HG02610 (cell line): ENCODE results near the gene RUNX1.

Experiments
- ATAC-seq: cut with Tn5 transposase; IDR thresholded peaks from one replicate; pipeline ENCODE4 v1.9.1; 2021; ENCODE audit warnings: mild to moderate bottlenecking, moderate library complexity; ENCODE audit not compliant: unreplicated experiment

The RUNX1 gene

DNA sequence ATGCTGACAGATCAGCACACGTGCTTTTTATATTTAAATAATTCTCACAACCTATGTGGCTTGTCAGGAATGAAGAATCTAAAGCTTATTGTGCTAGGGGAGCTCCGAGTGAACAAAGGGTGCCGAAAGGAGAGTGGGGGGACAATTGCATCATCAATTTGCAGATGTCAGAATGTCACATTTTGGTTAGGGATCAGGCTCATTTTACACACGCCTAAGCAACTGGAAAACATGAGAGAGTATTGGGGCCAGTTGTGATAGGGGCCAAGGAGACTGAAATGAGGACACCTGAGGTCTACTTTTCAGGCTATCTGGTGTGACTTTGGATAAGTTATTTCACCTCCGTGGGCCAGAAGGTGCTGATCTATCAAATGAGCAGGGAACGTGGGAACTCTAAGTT, 31.8 kb downstream of the RUNX1 start:
- no peak for ATAC-seq

DNA sequence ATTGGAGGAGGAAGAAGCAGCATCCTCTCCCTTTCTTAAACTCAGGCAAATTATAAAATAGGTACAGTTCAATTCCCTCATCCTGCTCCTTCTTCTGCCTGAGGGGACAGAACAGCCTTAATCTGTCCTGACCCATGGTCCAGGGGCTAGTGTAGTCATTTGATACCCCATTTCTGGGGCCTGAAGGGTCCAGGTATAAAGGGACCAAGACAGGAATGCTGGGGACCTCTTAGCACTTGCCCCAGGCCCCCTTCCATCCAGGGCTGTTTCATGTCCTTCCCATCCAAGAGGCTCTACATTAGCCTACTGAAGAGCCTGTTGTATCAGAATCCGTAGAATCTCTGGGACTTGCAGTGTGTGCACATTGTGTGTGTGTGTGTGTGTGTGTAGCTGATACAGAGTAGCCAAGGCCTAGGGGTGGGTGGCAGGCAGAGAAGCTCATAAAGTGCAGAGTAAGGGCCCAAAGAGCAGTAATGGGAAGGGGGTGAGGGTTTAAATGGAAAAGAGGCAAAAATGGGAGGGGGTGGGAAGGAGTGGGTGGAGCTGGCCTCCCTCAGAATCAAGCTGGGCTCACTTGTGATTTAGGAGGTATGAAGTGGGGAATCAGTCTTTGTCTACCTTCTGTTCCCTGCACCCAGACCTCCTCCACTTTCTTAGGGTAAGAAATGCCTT, 32.4 kb downstream of the RUNX1 start:
- no peak for ATAC-seq

DNA sequence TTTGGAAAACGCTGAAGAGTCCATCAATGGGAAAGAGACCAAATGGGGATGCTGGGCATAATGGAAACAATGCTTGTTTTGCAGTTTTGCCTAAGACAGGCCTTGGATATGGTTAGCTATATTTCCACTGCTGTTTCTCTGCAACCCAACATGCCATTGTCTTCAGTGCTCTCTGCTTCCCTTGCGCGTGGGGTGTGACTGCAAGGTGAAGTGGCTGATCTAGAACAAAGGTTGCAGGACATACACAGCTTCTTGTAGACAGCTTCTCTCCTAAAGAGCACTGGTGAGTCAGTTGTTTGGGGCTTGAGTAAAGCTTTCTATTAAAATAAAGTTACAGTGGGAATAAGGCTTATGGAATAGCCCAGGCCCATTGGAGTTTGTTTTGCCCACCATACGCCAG, 33.0 kb downstream of the RUNX1 start:
- ATAC-seq: no peak

DNA sequence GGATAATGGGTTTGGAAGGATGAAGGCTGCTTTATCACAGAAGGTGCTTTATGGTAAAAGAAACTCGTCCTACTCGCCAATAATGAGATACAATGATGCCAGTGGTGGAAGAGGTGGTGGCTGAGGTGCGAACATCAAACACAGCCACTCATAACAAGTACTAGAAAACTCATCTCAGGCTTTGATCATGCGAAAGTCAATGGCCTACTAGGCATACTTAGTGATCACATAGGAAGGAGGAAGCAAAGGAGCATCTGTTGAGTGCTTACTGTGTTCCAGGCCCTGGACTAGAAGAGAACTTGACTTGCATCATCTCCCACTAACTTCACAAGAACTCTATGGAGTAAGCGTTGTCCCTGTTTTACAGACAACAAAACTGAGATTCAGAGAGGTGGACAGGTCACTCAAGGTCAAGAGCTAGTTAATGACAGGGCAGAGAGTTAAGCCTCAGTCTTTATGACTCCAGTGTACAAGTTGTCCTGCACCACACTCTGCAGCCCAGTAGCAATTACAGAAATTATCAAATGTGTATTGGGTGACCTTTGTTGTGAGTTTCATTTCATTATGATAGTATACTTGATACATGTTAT, 33.6 kb downstream of the RUNX1 start:
- no peak for ATAC-seq

DNA sequence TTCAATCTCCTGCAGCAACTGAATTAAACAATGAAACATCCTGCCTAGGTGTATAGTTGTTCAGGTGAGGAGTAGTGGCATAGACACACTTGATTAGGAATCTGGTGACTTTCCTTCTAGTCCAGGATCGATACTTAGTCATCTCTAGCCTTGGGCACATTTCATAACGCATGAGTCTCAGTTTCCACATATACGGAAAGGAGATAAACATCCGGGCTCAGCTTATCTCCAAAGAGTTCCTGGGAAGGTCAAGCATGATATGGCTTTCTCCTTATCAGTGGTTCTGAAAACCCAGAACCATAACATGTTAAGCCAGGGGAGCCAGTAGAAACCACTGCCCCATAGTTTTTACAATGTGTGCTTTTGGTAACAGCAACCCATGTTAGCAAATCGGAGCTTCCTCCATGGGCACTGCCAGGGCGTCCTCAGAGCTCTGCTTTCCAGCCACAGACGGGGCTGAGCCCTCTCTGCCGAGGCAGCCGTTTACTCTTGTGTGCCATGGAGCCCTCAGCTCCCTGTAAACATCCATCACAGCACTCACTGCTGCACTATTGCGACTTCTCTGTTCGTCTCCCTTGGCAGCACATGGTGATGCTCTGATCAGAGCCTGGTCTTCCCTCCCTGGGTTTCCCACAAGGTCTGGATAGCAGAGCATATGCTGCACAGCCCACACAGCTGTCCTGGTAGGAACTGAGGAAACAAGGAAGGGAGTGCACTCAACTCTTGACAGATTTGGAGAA, 34.6 kb downstream of the RUNX1 start:
- no peak for ATAC-seq

DNA sequence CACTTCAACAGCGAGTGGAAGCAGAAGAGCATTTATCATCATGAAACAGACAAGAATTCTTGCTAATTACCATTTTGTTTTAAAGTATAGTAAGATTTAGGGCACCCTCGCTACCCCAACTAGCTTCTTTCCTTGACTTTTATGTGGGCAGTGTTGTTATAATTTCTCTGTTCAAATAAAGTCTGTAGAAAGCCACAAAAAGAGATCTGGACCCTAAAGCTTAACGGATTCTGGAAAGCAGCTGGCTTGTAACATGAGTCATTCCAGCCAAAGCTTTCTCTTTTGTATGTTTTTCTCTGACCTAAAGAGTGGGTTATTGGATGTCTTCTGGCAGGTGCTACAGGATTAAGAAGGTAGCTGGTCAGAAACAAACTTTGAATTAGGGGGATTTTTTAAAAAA, 37.4 kb downstream of the RUNX1 start:
- ATAC-seq: no peak

DNA sequence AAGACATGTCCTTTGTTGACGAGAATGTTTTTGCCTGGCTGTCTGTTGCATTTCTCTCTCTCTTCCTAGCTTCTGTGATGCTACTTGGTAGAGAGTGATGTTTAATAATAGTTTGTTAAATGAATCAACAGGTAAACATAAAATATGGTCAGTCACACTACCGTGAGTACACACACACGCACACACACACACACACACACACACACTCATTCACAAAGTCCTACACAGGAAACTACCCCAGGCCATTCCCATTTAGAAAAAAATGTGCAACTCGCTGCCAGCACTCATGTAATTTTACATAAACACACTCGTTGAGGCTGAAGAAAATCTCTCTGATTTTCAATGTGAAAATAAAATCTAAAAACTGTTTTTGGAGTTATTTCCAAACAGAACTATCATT, 38.7 kb downstream of the RUNX1 start:
- ATAC-seq: no peak

DNA sequence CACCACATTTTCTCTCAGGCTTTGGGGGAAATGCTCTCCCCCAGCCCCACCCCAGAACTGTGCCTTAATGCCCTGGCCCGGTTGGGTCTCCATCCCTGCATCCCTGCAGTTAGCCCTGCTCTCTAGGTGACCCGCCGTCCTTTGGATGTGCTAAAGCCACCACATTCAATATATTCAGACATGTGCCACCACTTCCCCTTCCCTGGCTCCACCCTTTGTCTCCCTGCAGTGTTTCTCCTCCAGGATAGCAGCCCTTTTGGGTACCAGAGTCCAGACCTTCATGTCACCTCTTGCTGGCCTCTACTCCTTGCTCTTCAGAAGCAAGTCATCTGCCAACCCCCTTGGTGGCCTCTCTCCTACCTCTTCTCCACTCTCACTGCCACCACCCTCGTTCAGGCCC, 41.8 kb downstream of the RUNX1 start:
- no peak for ATAC-seq

DNA sequence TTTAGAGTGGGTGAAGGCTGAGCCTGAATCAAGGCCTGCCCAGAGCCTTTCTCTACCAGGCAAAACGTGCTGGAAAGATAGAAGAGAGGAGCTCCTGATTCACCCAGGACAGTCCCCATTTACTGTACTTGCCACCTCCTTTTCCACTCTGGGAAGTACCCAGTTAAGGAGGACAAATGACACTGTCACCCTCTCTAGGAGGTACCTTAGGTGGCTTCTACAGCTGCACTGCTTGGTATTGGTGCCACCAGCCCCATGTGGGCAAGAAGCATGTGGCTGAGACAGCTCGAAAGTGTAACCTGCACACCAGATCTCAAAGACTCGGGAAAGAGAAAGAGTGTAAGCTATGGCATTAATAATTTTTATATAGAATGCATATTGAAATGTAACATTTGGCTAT, 42.3 kb downstream of the RUNX1 start:
- ATAC-seq: no peak

DNA sequence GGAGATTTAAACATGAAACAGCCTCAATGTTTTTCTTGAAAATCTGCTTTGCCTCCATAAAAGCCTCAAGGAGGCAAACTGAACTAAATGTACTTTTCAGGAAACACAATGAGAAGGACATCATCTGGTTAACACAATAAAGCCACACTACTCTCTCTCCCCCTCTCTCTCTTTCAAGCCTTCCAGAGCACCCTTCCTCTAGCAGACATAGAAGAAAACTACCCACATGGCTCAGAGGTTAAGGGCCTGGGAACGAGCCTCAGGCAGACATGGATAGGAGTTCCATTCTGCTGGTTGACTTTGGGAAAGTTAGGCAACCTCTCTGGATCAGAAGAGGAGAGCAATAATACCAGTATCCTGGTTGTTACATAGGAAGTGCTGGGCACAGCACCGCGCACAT, 42.9 kb downstream of the RUNX1 start:
- ATAC-seq: no peak

DNA sequence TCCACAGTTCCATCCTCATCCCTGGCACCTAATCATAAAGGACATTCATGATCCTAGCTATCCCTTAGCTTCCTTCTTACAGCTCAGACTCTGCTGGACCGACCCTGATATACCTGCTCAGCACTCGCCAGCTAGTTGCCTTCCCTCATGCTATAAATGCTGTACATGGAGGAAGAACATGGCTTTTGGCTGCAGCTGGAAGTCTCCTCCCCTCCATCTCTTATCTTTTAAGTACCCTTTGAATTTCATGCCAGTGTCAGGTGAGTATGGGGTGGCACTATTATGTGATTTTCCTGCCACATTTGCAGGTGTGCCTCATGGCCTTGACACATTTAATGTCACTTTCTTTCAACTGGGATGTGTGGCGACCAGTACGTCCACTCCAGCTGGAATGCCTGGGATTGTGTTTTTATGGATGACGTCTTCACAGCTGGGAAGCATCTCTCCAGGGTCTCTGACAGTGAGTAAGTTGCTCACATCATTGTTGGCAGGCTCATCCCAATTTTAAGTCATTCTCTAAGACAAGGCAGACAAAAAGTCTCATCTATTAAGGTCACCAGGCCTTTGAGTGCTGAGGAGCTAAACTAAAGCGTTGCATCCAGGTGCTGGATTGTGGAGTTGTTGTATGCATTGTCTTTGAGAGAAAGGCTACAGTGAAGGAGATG, 43.4 kb downstream of the RUNX1 start:
- ATAC-seq: no peak

DNA sequence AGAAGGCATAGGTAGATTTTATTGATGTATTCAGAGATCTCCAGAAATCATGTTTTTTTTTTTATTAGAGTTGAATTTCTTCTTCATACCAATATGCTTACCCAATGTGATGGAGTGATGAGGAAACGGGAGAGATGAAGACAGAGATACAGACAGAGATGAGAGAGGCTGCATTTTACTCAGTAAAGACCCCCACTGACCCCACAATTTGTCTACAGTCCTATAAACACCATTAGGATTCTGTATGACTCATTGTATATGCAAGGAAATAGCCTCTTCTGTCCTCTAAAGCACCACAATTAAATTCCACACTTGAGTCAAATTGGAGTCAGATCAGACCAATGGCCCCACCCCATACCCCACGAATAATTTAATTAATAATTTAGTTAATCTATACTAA, 44.0 kb downstream of the RUNX1 start:
- no peak for ATAC-seq

DNA sequence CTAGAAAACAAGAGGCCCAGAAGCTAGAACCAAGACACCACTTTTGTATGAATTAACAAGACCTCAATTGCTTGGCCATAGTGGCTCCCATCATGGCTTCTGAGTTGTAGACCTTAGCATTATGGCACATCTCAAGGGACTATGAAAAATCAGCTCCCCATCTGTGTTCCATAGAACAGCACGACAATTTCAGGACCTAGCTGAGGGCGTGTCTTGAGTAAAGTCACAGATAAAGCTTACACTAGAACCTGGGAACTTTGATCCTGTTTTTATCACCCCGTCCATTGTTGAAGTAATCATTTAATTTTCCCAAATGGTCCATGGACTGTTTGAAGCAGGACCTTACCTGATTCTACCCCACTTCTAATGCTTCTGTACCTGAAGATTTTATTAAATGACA, 44.8 kb downstream of the RUNX1 start:
- ATAC-seq: no peak

DNA sequence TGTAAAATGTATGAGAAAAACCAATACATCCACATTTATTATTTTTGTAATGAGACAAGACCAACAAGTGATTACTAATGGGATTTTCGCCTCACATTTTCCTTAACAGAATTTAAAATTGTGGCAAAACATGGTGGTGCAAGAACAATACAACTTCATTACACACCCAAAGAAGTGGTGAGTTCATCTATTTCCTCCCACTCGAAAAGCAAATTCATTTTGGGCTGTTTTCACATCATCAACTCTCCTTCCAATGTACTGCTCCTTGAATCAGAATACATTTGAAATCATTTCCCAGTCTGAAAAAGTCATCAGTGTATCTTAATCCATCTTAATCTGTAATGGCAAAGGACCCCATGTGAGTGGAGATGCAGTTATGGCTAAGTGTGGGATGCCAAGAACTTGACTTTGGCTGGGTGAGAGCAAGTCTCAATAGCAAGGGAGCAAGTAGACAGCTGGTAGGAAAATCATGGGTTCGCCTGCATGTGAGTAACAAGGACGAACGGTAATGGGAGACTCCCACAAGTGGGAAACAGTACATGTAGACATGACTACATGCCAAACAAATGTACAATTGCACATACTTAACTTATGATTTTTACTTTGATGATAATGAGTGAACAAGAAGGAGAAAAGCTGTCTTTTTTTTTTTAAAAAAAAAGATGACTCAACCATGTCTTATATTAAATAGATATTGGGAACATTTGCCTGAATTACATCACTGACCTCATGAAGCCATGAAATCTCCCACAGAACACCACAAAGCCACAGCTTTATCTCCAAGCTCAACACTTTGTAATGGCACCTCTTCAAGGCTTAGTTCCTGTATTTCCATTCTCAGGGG, 46.0 kb downstream of the RUNX1 start:
- no peak for ATAC-seq

DNA sequence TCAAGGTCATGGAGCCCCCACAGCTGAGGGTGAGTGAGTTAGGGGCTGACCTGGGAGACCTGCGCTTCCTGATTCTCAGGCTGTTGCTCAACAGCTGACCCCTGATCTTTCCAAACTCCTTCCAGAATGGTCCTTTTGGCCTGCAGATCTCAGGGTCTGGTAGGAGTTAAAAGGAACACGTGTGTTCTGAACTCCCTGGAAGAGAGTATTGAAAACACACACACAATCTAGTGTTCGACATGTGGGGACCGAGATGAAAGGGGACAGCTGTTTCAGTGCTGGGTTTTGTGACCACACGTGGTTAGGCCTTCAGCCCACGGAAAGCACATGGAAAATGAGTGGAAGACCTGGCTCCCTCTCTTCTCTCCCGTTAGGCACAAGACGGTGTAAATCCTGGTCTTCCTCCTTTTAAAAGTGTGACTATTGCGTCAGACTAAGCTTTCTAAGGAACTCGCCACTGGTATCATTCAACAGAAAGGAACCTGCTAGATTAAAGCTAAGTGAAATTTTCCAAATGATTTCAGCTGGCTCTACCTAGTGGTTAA, 49.6 kb downstream of the RUNX1 start:
- no peak for ATAC-seq

DNA sequence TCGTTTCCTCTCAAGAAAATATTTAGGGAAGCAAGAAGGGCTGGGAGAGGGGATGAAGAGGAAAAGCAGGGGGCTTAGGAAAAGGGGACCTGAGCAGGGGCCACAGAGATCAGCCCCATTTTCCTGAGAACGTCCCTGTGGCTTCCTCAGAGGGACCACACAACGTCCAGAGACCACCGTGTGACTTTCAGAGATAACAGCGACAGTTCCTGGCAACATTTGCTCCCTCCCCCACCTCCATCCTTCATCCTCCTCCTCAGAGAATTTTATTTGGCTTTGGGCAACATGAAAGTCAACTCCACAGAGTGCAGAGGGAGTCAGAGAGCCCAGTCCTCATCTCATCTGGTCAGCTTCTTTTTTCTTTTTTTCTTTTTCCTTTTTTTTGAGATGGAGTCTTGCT, 50.9 kb downstream of the RUNX1 start:
- ATAC-seq: no peak

DNA sequence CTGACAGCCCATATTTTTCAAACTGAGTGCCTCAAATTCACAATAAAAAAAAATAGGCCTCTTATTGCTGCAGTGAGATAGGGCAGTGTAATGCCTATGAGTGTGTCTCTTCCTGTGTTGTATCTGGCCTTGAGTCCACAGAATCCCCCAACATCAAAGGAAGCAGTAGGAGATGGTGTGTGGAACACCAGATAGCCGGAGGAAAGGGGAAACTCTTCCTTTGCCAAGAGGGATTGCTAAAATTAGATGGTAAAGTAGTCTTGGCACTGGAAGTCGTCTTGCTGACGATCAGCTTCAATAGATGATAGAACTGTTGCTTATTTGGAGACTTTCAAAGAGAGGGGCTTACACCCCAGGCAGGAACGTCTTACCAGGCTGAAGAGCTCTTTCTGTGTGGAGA, 51.8 kb downstream of the RUNX1 start:
- no peak for ATAC-seq

DNA sequence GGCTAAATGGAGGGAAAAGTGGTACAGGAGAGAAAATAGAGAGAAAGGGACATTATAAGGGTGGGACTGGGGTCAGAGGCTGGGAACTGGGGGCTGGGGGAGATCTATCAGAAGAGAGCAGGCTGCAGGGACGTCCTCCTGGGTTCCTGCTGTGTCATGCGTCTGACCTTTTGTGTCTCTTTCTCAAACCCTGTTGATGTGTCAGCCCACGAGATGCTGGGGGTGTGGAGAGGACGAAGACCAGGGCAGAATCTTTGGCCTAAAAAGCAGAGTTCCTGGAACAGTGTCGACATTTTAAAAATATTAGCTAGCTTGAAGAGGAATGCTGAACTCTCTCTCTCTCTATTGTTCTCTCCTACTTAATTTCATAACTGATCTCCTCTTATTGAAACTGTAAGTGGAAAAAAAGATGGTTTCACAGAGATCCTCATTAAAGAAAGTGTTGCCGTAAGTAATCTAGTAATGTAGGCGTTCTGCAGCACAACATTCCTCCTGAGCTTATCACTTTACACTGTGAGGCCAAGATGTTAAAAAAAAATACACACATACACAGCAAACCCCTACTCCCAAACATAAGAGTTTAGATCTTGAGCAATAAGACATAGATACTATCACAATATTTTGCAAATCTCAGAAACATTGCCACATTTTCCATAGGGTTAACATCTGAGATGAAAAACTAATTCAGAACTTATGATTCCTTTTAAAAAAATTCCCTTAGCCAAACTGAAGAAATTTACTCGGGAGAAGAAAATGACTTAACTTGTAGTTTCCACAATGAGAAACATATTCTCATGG, 52.6 kb downstream of the RUNX1 start:
- ATAC-seq: no peak

DNA sequence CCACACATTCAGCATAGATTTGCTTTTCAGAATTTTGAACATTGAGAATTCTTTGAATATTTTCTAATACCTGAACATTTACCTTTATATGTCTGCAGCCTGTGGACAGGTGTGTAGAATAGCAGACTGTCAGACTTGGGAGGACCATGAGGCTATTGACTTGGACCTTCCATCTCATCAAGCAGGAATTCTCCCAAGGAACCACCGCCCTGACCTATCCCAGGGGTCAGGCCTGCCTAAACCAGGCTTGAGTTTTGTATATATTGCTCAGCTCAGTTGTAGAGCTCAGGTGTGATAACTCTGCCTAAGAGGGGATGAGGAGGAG, 53.2 kb downstream of the RUNX1 start:
- ATAC-seq: no peak
